HG03432 (cell line): ENCODE measurements around the gene TAB2.
A peak's percentile ranks its signal among the peaks of the same experiment; 100 is the strongest.

ENCODE experiments used
- ATAC-seq: cut with Tn5 transposase; IDR thresholded peaks from one replicate; pipeline ENCODE4 v1.9.1; 2021; ENCODE audit warnings: mild to moderate bottlenecking, moderate library complexity; ENCODE audit not compliant: unreplicated experiment

Gene TAB2, protein sequence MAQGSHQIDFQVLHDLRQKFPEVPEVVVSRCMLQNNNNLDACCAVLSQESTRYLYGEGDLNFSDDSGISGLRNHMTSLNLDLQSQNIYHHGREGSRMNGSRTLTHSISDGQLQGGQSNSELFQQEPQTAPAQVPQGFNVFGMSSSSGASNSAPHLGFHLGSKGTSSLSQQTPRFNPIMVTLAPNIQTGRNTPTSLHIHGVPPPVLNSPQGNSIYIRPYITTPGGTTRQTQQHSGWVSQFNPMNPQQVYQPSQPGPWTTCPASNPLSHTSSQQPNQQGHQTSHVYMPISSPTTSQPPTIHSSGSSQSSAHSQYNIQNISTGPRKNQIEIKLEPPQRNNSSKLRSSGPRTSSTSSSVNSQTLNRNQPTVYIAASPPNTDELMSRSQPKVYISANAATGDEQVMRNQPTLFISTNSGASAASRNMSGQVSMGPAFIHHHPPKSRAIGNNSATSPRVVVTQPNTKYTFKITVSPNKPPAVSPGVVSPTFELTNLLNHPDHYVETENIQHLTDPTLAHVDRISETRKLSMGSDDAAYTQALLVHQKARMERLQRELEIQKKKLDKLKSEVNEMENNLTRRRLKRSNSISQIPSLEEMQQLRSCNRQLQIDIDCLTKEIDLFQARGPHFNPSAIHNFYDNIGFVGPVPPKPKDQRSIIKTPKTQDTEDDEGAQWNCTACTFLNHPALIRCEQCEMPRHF

GRCh38 chr6:149317644-149318571 lies at the start of gene TAB2:
Gene TAB2, plus strand, starts transcription at chr6:149317712. Its CDS starts 52,286 bp downstream, at chr6:149369998.
- ATAC-seq = peak; percentile 31

DNA sequence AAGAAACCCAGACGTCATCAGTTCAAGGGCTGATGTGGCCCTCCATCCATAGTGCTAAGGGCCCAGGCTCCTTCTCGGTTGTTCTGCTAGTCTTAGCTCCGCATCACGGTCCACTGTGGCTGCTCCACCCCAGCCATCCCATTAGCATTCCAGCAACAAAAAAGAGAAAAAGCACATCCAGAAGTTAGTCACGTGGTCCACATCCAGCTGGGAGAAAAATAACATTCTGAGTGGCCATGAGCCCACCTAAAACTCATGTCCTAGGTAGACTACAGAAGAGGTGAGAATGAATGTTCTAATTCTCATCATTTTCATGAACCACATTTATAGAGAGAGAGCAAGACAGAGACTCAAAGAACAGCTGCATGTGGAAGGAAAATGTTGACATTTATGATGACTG lies 49.4 kb upstream of the TAB2 start:
- ATAC-seq = no peak

DNA sequence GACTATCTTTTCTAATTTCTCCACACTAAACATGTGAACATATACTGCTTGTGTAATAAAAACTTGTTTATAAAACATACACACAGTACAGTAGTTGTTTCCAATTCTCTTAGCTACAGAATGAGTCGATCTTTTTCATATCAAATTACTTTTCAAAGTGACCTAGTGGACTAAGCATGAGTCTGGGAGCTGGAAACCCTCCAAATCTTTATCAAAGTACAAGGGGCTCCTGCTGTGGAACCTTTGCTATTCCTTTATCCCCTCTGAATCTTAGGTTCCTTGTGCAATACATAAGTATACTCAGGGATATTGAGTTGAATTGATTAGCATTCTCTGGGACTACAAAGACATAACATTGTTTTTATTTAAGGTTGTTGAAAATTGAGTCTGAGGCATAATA lies 48.7 kb upstream of the TAB2 start:
- no peak for ATAC-seq

- ATAC-seq = no peak
These were observed 46.9 kb upstream of the TAB2 start for GRCh38 chr6:149270616-149271015.

DNA sequence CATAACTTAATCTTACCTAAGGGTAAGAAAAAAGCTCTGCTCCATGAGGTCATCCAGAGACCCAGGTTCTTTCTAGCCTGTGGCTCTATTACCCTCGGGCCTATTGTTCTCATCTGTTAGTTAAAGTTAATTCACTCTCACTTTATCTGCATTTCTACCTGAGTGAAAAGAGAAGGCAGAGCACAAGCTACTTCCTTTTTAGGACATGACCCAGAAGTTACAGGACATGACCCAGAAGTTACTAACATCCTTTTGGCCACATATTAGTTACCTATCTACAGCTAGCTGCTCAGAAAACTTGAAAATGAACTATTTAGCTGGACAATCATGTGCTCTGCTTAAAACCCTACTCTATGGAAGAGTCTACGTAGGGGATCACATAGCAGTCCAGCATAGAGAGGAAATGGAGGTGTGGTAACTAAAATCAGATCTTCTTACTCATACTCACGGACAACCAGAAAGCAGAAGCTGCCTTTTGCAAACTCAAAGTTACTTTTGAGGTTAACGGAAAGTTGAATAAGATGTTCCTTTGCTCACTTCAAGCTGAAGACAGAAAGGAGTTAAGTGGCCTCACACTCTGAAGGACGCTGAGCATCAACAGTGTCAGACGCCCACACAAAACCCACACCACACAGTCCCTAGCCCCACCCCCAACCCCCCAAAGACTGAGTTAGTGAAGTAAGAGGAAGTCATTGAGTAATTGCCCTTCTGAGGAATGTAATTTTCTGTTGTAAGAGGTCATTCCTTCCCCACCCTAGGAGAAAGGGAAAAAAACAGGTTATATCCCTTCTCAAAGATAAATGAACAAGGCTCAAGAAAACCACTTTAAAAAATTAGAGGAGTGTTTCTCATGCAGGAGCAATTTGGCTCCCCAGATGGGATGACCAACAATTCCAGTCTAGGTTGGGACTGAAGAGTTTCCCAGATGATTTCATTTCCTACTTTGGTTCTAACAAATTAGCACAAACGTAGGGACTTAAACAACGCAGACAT lies 45.9 kb upstream of the TAB2 start:
- peak; percentile 66 for ATAC-seq

- ATAC-seq = peak; percentile 33
These were observed 44.2 kb upstream of the TAB2 start for GRCh38 chr6:149273318-149273717.

DNA sequence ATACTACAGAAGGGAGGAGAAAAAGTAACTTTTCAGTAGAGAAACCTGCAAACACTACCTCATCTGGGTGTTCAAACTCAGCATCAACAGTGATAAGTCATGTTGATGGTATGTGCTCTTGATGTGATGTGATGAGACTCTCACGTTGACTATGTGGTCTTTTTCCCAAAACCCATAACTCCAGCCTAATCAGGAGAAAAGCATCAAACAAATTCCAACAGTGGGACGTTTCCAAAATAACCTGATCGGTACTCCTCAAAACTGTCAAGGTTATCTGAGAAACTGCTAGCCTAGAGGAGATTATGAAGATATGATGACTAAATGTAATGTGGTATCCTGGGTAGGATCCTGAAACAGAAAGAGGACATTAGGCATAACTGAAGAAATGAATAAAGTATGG lies 41.9 kb upstream of the TAB2 start:
- no peak for ATAC-seq

GRCh38 chr6:149277621-149278020 lies 39.9 kb upstream of the TAB2 start:
- no peak for ATAC-seq

DNA sequence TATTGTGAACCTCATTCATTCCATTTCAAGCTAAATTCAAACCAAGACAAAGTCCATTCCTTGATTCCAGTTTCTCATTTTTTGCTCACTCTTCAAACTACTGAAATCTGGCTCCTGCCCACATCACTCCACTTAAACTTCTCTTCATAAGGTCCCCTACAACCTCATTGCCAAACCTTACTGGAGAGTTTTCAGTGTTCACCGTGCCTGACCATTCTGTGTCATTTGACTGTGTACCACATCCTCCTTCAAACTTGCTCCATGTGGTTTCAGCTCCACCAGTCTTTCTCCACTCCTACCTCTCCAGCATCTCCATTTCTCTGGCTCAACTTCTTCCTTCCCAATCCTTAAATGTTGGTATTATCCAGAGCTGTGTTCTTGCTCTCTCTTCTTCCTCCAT lies 38.5 kb upstream of the TAB2 start:
- no peak for ATAC-seq

DNA sequence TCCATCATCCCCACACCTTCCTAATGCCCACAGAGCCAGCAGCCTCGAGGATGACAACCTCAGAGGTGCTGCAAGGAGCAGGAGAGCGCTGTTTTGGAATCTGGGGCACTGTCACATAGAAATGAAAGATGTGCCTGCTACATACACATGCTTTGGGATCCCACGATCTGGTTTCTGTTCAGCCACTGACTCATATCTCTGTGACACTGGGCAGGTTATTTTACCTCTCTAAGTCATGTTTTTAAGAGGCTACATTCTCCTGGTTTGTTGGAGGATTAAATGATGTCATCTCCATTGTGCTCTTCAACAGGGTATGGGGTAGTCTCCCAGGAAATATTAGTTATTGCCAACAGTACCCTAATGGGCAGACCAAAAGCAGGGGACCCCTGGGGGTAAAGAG lies 32.6 kb upstream of the TAB2 start:
- peak; percentile 59 for ATAC-seq

GRCh38 chr6:149285626-149286025 lies 31.9 kb upstream of the TAB2 start:
- ATAC-seq = no peak

- ATAC-seq = no peak
These were observed 30.6 kb upstream of the TAB2 start for GRCh38 chr6:149286905-149287304.

DNA sequence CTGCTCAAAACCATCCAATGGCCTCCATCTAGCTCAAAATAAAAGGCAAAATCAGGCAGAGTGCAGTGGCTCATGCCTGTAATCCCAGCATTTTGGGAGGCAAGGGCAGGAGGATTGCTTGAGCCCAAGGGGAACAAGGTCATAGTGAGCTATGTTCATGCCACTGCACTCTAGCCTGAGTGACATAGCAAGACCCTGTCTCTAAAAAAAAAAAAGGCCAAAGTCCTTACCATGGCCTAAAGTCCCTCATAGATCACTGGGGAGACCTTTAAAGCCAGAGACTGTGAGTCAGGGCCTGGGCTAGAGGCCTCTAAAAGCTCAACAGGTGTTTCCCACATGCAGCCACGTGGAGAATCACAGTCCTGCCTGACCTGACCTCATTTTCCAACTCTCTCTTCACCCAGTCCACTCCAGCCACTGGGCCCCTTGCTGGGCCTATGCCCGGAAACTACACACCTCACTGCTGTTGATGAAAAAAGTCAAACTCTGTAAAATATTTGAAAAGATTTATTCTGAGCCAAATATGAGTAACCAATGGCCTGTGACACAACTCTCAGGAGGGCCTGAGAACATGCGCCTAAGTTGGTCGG lies 28.2 kb upstream of the TAB2 start:
- no peak for ATAC-seq

DNA sequence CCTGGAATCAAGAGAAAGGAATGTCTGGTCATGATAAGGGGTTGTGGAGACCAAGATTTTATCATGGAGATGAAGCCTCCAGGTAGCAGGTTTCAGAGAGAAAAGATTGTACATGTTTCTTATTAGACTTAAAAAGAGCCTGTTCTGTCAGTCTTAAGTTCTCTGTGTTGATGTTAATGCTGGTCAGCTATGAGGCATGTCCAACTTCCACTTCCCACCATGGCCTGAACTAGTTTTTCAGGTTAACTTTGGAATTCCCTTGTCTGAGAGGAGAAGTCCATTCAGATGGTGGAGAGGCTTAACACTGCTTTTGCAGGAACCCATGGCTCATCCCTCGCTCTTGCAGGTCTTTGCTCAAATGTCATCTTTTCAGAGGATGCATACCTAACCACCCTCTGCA lies 27.5 kb upstream of the TAB2 start:
- no peak for ATAC-seq

DNA sequence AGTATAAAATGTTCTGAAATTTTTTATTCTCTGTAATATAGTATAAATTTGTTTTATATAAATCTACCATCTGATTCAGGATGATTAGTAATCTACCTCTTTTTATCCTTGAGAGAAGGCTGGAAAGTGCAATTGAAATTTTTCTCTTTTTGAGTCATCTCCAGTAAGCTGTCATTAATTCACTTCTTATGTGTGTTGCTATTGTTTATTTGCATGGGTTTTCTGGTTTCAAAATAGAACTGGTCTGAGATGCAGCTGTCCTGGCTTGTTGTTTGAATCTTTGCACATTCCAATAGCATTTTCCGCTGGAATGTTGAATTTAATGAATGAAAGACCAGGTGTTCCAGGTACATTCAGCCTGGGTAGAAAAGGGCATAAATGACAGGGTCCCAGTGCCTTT lies 24.3 kb upstream of the TAB2 start:
- no peak for ATAC-seq

DNA sequence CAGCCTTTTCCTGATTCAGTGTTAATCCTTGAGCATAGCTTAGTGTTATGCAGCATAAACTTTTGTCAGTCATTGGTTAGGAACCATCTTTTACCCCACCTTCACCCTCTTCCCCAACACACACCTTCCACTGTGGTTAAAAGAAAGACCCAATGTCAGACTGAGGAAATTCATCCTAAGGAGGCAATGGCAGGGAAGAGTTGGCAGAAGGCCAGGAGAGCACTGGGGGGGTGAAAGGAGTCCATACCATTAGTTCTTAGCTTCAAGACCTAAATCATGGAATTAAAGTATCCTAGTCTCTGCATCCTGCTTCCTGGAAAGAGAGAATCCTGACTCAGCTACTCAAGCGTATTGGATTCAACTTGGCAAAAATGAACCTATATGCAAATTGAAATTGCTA lies 16.9 kb upstream of the TAB2 start:
- ATAC-seq = no peak

DNA sequence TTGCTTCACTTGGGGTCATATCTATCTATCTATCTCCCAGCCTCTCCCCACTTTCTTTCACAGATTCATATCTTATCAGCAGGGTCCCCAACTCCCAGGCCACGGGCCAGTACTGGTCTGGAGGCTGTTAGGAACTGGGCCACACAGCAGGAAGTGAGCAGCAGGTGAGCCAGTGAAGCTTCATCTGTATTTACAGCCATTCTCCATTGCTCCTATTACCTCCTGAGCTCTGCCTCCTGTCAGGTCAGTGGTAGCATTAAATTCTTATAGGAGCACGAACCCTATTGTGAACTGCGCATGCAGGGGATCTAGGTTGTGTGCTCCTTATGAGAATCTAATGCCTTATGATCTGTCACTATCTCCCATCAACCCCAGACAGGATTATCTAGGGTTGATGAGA lies 14.8 kb upstream of the TAB2 start:
- ATAC-seq = no peak

DNA sequence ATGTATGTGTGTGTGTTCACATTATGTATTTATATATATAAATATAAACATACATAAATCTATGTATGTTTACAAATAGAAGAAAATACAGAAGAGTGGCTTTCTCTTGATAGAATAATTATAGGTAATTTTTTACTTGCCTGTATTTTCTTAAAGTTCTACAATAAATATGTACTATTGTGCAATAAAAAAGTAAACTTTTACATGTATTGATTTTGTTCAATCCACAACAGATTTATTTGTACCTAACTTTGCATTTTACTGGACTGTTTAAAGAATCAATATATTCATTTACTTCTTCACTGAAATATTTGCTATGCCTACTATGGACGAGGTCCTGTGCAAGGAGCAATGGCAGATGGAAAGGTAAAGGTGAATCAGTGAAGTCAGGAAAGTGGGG lies 14.0 kb upstream of the TAB2 start:
- ATAC-seq = no peak

DNA sequence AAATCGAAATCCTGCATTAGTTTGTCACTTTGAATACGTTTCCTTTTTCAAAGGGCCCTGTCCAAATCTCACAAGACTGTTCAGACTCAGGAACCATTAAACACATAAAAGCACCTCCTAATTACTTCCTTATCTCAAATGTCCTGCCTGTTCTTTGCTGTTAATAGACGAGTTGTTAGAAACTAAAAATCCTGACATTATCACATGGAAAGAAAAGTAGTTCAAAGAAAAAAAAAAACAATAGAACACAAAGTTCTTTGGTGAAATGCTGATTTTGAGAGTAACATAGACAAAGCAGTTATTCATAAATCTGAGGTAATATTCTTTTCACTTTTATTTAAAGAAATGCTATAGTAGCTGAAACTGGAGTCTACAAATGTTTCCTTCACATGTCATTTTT lies 12.1 kb upstream of the TAB2 start:
- ATAC-seq = no peak

- no peak for ATAC-seq
These were observed 10.5 kb upstream of the TAB2 start for GRCh38 chr6:149306967-149307366.
